Stimulated activated CD8-positive, alpha-beta memory T cell treated with anti-CD3 and anti-CD28 coated beads, Interleukin-7, amount 100 ng/mL, for 1 hour (primary cell): ENCODE data around the gene CRAMP1.
"Not testable (repeated sequence)": the region's sequence is repeated elsewhere in the genome, so short reads cannot be mapped to it uniquely, and the experiment has no call there.

Experiments
- DNase-seq, 2 donors: peaks; one replicate each; pipeline ENCODE4 v3.0.0-alpha.2; 2020; ENCODE audit warnings: low read depth in 2 of 2

CRAMP1 gene

DNA sequence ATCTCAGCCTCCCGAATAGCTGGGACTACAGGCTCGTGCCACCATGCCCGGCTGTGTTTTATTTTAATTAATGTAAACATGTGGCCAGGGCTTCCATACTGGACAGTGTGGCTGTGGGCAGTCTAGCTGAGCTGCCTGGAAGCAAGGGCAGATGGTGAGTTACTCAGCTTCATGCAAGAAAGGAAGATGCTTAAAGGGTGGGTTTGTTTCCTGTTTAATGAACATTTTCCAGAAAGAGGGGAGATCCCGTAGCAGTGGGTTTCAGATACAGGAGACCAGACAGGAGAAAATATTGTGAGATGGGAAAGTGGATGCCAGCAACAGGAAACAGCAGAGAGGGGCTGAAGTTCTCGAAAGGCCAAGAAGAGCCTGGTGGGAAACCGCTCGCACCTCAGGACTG, 101.2 kb downstream of the CRAMP1 start:
- no peak for DNase-seq

DNA sequence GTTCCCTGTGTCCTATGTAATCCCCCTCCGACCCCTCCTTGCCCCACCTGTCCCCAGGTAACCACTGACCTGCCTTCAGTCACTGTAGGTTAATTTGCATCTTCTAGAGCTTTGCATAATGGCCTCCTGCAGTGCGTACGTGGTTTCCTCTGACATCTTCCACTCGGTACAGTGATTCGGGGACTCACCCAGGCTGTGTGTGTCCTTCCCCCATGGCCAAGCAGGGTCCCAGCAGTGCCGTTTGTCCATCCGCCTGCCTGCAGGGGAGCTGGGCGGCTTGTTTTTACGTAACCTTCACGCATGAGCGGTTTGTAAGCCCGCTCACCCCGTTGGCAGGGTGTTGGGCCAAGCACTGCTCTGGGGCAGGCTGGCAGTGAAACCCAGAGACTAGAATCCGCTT, 101.8 kb downstream of the CRAMP1 start:
- no peak for DNase-seq

DNA sequence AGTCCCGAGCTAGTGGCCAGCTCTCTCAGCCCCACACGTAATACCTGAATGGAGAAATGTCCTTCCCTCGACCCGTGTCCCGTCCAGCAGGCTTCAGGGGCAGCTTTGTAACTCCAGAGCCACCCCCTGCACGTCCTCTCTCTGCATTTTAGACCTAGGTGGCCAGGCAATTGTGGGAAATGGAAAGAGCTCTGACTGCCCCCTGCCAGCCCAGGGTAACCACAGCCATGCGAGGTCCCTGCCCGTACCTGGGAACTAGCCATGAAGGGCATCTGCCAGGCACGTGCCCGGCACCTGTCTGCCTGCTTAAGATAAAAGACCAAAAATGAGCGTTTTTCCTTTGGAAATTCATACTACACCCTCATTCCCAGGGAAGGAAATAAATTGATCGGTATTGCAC, 103.1 kb downstream of the CRAMP1 start:
- DNase-seq: no peak

GRCh38 chr16:1718236-1718635, 106.1 kb downstream of the CRAMP1 start:
- not testable (repeated sequence) for DNase-seq

DNA sequence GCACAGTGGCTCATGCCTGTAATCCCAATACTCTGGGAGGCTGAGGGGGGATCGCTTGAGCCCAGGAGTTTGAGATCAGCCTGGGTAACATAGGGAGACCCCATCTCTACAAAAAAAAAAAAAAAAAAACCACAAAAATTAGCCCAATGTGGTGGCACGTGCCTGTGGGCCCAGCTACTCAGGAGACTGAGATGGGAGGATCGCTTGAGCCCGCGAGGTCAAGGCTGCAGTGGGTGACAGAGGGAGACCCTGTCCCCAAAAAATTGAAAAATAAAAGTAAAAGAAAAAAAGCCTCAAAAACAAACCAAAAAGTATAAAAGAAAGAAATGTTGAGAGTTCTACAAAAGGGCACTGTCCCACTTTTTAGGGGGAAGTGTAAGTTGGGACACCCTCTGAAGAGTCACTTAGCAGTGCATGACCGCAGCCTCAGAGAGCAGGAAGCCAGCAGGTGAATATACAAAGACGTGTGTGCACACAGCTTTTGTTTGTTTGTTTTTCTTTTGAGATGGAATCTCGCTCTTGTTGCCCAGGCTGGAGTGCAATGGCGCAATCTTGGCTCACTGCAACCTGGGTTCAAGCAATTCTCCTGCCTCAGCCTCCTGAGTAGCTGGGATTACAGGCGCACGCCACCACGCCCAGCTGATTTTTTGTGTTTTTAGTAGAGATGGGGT, 107.5 kb downstream of the CRAMP1 start:
- not testable (repeated sequence) for DNase-seq

GRCh38 chr16:1721372-1721771, 109.2 kb downstream of the CRAMP1 start:
- DNase-seq: no peak

DNA sequence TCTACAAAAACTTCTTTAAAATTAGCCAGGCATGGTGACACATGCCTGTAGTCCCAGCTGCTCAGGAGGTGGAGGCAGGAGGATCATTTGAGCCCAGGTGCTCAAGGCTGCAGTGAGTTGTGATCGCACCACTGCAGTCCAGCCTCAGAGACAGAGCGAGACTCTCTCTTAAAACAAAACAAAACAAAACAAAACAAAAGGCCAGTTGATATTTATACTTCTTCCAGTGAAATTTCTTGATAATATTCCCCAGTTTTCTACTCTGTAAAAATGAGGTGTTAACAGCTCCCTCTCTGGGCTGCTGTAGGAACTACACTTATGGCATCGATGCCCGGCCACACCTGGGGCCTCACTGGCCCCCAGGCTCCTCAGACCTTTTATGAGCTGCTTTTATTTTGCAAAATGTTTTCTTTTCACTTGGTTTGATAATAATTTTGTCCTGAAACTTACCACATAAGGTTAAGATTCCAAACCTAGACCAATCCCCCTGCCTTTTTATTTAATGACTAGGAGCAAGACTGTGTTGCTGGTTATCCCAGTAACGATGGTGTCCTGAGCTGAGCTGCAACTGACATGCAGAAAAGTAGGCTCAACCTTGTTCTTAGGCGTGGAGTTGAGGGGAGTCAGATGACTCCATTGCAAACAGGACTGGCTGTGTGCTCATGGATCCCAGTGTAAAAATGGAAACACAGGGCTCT, 111.4 kb downstream of the CRAMP1 start:
- peak in 1 of 2 donors; percentile 28 for DNase-seq

DNA sequence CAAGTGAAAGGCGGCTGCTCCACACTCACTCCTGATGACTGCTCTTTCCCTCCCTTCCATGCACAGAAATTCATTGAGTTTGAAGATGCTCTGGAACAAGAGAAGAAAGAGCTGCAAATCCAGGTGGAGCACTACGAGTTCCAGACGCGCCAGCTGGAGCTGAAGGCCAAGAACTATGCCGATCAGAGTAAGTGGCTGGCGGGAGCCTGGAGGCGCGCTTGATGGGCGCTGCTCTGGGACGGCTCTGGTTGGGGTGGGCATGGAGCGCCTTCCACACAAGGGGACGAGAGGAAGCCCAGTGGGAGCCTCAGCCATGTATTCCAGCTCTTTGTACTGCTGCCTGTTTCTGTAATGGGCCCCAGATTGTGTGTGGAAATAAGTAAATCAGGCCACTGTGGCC, 112.3 kb downstream of the CRAMP1 start:
- DNase-seq: no peak

GRCh38 chr16:1726661-1727502, 114.7 kb downstream of the CRAMP1 start:
- no peak for DNase-seq
